Lower leg skin (tissue), 4 donors: ENCODE data around the gene KRTAP10-7. TPM values are rescaled to one million over a fixed set of nuclear protein-coding genes. Genes with fewer than 3 reads are reported as not detected.
"Not testable (repeated sequence)": the region's sequence is repeated elsewhere in the genome, so short reads cannot be mapped to it uniquely, and the experiment has no call there.

Experiments used
- DNase-seq, 2 donors: peaks; one replicate each; pipeline ENCODE4 v3.0.0-alpha.2; 2019; ENCODE audit warnings: low spot score in 2 of 2
- H3K4me3 ChIP-seq: fragments of 200-600 bp; sonication (generic); 2 replicates; pipeline ENCODE4 v1.5.1; 2017; ENCODE audit warnings: mild to moderate bottlenecking, low read depth; ENCODE audit not compliant: poor library complexity, severe bottlenecking
- POLR2A ChIP-seq, 2 donors: fragments of 450-650 bp; IDR thresholded peaks; one replicate each; pipeline ENCODE4 v1.6.1; 2016 to 2017; ENCODE audit warnings: antibody characterized with exemption in 2 of 2, mild to moderate bottlenecking in 1 of 2, moderate library complexity in 1 of 2
- WGBS, 2 donors: methylation state at CpG; one replicate each; pipeline ENCODE4 v1.1.5; 2018; 5-methylcytosine and 5-hydroxymethylcytosine counted together
- intact Hi-C: fragments of 100-400 bp; cut with DNase I; formaldehyde crosslinking; loops from one replicate; pipeline ENCODE4 v1.15.0; 2023; ENCODE audit warnings: low total_unique reads
- total RNA-seq, 4 donors: library from RNA; depleted of rRNA; stranded (reverse); fragments of >200 nt; gene quantifications; one replicate each; pipeline ENCODE4 v1.1.0, GENCODE V29; 2016
- TF ChIP-seq, protein P1 (sequence below), 3 donors: fragments of 450-650 bp; IDR thresholded peaks; one replicate each; pipeline ENCODE4 v1.5.1; 2016; ENCODE audit warnings: antibody characterized with exemption in 3 of 3, mild to moderate bottlenecking in 3 of 3, moderate library complexity in 2 of 3

KRTAP10-7 gene, protein sequence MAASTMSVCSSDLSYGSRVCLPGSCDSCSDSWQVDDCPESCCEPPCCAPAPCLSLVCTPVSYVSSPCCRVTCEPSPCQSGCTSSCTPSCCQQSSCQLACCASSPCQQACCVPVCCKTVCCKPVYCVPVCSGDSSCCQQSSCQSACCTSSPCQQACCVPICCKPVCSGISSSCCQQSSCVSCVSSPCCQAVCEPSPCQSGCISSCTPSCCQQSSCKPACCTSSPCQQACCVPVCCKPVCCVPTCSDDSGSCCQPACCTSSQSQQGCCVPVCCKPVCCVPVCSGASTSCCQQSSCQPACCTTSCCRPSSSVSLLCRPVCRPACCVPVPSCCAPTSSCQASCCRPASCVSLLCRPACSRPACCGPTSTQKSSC
- total RNA-seq = 10 to 100 TPM in 1 of 4 donors, 1 to 10 TPM in 1, not detected in 2; 2.4 to 11.0 TPM

DNA sequence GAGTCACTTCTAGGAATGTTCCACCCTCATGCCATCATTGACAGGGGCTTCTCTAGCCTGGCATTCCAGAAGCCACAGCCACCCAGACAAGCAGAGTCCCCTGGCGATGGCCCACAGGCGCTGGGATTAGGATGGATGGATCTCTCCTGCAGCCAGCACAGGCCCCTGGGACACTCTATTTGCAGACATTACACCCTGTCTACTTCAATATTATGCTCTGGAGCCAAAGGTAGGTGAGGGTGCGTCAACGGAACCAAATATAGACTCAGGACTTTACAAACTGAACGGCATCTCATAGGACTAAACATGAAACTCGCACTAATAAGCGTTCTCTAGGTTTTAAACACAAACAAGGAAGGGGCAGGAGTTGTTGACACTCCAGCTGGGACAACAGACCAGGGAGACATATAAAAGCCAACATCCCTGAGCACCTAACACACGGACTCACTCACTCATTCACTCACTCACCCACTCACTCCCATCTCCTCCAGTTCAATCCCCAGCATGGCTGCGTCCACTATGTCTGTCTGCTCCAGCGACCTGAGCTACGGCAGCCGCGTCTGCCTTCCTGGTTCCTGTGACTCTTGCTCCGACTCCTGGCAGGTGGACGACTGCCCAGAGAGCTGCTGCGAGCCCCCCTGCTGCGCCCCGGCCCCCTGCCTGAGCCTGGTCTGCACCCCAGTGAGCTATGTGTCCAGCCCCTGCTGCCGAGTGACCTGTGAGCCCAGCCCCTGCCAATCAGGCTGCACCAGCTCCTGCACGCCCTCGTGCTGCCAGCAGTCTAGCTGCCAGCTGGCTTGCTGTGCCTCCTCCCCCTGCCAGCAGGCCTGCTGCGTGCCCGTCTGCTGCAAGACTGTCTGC is at the start of gene KRTAP10-7:
Gene KRTAP10-7 (plus strand): TSS at position 480 of the 861 bp plus-strand sequence. CDS start 25 bp downstream, at position 505.
- intact Hi-C loops, H3K4me3 ChIP-seq, DNase-seq: not testable (repeated sequence)
- 67 to 83% methylated on average over 15 to 18 of the region's 23 CpGs for WGBS, 2 donors

DNA sequence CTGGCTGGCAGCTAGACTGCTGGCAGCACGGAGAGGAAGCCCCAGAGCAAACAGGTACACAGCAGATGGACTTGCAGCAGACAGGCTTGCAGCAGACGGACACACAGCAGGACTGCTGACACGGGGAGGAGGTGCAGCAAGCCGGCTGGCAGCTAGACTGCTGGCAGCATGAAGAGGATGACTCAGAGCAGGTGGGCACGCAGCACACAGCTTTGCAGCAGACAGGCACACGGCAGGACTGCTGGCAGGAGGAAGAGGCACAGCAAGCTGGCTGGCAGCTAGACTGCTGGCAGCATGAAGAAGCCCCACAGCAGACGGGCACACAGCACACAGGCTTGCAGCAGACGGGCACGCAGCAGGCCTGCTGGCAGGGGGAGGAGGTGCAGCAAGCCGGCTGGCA is 49.6 kb upstream of the KRTAP10-7 start:
- intact Hi-C loops = no loop called here
- peak in 1 of 2 donors; percentile 61 for DNase-seq
- no peak for TF ChIP-seq POLR2A (IDR thresholded peaks at IDR 0.05)
- TF ChIP-seq, protein P1, sequence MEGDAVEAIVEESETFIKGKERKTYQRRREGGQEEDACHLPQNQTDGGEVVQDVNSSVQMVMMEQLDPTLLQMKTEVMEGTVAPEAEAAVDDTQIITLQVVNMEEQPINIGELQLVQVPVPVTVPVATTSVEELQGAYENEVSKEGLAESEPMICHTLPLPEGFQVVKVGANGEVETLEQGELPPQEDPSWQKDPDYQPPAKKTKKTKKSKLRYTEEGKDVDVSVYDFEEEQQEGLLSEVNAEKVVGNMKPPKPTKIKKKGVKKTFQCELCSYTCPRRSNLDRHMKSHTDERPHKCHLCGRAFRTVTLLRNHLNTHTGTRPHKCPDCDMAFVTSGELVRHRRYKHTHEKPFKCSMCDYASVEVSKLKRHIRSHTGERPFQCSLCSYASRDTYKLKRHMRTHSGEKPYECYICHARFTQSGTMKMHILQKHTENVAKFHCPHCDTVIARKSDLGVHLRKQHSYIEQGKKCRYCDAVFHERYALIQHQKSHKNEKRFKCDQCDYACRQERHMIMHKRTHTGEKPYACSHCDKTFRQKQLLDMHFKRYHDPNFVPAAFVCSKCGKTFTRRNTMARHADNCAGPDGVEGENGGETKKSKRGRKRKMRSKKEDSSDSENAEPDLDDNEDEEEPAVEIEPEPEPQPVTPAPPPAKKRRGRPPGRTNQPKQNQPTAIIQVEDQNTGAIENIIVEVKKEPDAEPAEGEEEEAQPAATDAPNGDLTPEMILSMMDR (IDR thresholded peaks at IDR 0.05) = no peak
- WGBS, 2 donors = 7 to 36% methylated on average over 4 to 10 of the region's 10 CpGs
- no peak overlapping the region for H3K4me3 ChIP-seq

DNA sequence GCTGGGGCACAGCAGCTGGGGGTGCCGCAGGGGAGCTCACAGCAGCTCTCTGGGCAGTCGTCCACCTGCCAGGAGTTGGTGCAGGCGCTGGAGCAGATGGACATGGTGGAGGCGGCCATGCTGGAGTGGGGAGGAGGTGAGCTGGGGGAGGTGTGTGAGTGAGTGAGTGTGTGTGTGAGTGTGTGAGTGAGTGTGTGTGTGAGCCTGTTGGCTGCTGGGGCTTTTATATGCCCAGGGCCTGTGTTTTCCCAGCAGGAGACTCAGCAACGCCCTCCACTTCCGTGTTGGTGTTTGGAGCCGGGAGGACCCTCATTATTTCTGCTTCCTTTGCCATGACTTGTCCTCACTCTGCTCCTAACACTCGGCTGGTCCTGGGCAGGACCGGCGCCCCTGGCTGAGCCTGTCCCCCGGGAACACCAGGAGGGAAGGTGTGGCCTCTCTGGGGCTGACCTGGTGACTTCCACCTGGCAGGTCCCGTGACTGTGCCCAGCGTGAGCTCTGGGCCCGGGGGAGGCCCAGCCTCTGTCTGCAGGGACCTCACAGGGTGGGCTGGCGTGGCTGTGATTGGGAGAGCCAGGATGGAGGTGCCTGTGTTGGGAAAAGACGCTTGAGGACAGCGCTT is 48.9 kb upstream of the KRTAP10-7 start, which contains the start of gene KRTAP10-2:
Gene KRTAP10-2 (minus strand): TSS at position 166 of the 622 bp plus-strand sequence. CDS start 47 bp downstream, at position 119.
- WGBS, 2 donors = 45 to 60% methylated on average over 14 to 17 of the region's 17 CpGs
- no peak within 1 kb of the TSS for H3K4me3 ChIP-seq
- DNase-seq = peak in 1 of 2 donors; percentile 70
- intact Hi-C loops = no loop called here
- no peak for TF ChIP-seq POLR2A (IDR thresholded peaks at IDR 0.05)
- TF ChIP-seq, protein P1 (IDR thresholded peaks at IDR 0.05) = no peak

DNA sequence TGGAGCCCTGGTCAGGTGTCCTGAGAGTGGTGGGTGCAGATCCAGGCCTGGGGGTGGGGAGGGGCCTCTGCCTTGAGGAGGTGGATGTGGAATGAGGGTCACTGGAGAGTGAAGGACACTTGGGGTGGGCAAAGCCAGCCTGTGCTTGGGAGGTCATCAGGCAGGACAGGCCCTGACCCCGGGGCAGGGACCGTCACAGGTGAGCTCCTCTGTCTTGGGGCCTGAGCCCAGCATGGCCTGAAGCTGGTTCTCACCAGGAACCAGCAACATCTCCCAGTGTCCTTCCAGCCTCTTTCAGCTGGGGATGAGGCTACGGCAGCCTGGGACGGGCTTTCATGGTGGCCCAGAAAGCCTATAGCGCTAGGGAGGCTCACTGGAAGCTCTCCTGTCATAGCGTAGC is 48.3 kb upstream of the KRTAP10-7 start:
- intact Hi-C loops = no loop called here
- peak in 1 of 2 donors; percentile 53 for DNase-seq
- no peak overlapping the region for H3K4me3 ChIP-seq
- 88 to 95% methylated on average over 4 to 6 of the region's 6 CpGs for WGBS, 2 donors
- no peak for TF ChIP-seq POLR2A (IDR thresholded peaks at IDR 0.05)
- TF ChIP-seq, protein P1 (IDR thresholded peaks at IDR 0.05) = no peak

DNA sequence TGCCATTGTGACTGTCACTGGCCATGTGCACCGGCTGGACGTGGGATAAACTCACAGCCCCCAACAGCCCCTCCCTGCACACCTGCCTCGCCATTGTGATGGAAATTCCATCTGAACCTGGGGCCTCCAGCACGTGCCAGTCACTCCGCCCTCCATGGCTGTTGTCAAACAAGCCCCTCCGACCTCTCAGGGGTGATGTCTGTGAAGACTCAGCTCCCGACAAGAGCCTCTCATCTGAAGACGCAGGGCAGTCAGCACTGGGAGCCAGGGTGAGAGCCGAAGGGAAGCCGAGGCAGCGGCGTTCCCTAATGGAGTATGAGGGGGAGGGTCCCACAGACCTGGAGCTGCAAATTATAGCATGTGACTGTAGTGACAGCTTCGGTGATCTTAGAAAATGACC is 47.7 kb upstream of the KRTAP10-7 start:
- WGBS, 2 donors = 74 to 80% methylated on average over 13 of the region's 13 CpGs
- DNase-seq = peak in 1 of 2 donors; percentile 57
- TF ChIP-seq POLR2A (IDR thresholded peaks at IDR 0.05) = no peak
- TF ChIP-seq, protein P1 (IDR thresholded peaks at IDR 0.05) = no peak
- intact Hi-C loops = no loop called here
- no peak overlapping the region for H3K4me3 ChIP-seq
